ENCODE results near the gene ANKS3.

Gene ANKS3

GRCh38 chr16:4678596-4678995 lies 55.5 kb downstream of the ANKS3 start:
- TF ChIP-seq POLR2A (IDR thresholded peaks at IDR 0.05; ENCODE audit: extremely low read depth, insufficient read length) = no peak
- TF ChIP-seq MYC (IDR thresholded peaks at IDR 0.05; ENCODE audit: low read depth, low read length) = no peak
- TF ChIP-seq, protein P1, sequence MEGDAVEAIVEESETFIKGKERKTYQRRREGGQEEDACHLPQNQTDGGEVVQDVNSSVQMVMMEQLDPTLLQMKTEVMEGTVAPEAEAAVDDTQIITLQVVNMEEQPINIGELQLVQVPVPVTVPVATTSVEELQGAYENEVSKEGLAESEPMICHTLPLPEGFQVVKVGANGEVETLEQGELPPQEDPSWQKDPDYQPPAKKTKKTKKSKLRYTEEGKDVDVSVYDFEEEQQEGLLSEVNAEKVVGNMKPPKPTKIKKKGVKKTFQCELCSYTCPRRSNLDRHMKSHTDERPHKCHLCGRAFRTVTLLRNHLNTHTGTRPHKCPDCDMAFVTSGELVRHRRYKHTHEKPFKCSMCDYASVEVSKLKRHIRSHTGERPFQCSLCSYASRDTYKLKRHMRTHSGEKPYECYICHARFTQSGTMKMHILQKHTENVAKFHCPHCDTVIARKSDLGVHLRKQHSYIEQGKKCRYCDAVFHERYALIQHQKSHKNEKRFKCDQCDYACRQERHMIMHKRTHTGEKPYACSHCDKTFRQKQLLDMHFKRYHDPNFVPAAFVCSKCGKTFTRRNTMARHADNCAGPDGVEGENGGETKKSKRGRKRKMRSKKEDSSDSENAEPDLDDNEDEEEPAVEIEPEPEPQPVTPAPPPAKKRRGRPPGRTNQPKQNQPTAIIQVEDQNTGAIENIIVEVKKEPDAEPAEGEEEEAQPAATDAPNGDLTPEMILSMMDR (IDR thresholded peaks at IDR 0.05; ENCODE audit: low read depth, low read length) = no peak
- TF ChIP-seq MAX (IDR thresholded peaks at IDR 0.05; ENCODE audit: low read depth, low read length) = no peak
- H3K4me3 ChIP-seq (ENCODE audit: low read depth, low read length) = no peak overlapping the region
- no peak for DNase-seq (ENCODE audit: low read depth)

DNA sequence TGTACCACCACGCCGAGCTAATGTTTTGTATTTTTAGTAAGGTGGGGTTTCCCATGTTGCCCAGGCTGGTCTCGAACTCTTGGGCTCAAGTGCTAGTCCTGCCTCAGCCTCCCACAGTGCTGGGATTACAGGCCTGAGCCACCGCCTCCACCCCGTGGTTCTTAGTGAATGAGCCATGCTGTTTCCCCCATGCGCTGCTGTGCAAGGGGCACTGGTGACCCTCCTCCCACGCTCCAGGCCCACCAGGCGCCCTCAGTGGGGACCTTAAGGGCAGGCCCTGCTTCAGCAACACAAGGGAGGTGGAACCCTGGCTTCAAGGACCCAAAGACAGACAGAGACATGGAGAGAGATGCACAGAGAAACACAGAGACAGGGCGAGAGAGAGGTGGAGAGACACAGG lies 56.1 kb downstream of the ANKS3 start:
- TF ChIP-seq MAX (IDR thresholded peaks at IDR 0.05; ENCODE audit: low read depth, low read length) = no peak
- TF ChIP-seq, protein P1 (IDR thresholded peaks at IDR 0.05; ENCODE audit: low read depth, low read length) = no peak
- no peak for TF ChIP-seq MYC (IDR thresholded peaks at IDR 0.05; ENCODE audit: low read depth, low read length)
- TF ChIP-seq POLR2A (IDR thresholded peaks at IDR 0.05; ENCODE audit: extremely low read depth, insufficient read length) = no peak
- DNase-seq (ENCODE audit: low read depth) = no peak

GRCh38 chr16:4677390-4677789 lies 56.7 kb downstream of the ANKS3 start:
- DNase-seq (ENCODE audit: low read depth) = no peak
- no peak for TF ChIP-seq POLR2A (IDR thresholded peaks at IDR 0.05; ENCODE audit: extremely low read depth, insufficient read length)
- TF ChIP-seq, protein P1 (IDR thresholded peaks at IDR 0.05; ENCODE audit: low read depth, low read length) = no peak
- no peak for TF ChIP-seq MYC (IDR thresholded peaks at IDR 0.05; ENCODE audit: low read depth, low read length)
- TF ChIP-seq MAX (IDR thresholded peaks at IDR 0.05; ENCODE audit: low read depth, low read length) = no peak
- no peak overlapping the region for H3K4me3 ChIP-seq (ENCODE audit: low read depth, low read length)

More for the DNA sequence above, 56.1 kb downstream of the ANKS3 start:
- H3K4me3 ChIP-seq (ENCODE audit: low read depth, low read length) = no peak overlapping the region

DNA sequence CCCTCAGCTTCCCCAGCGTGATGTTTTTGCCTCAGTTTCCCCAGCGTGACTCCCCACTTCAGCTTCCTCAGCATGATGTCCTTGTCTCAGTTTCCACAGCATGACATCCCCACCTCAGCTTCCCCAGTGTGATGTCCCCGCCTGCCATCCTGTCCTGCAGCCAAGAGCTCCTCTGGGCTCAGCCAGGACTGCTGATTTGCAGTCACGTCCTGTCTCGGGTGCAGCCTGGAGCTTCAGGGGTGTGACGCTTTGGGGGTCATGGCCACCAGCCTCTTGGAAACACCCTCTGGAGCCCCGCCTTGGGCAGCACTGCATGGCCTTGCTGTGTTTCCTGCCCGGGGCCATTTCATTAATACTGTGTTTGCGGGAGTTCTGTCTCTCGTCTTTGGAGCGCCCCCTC lies 57.2 kb downstream of the ANKS3 start:
- H3K4me3 ChIP-seq (ENCODE audit: low read depth, low read length) = peak overlapping the region; percentile 40
- no peak for DNase-seq (ENCODE audit: low read depth)
- no peak for TF ChIP-seq MAX (IDR thresholded peaks at IDR 0.05; ENCODE audit: low read depth, low read length)
- no peak for TF ChIP-seq POLR2A (IDR thresholded peaks at IDR 0.05; ENCODE audit: extremely low read depth, insufficient read length)
- TF ChIP-seq, protein P1 (IDR thresholded peaks at IDR 0.05; ENCODE audit: low read depth, low read length) = no peak
- TF ChIP-seq MYC (IDR thresholded peaks at IDR 0.05; ENCODE audit: low read depth, low read length) = no peak

DNA sequence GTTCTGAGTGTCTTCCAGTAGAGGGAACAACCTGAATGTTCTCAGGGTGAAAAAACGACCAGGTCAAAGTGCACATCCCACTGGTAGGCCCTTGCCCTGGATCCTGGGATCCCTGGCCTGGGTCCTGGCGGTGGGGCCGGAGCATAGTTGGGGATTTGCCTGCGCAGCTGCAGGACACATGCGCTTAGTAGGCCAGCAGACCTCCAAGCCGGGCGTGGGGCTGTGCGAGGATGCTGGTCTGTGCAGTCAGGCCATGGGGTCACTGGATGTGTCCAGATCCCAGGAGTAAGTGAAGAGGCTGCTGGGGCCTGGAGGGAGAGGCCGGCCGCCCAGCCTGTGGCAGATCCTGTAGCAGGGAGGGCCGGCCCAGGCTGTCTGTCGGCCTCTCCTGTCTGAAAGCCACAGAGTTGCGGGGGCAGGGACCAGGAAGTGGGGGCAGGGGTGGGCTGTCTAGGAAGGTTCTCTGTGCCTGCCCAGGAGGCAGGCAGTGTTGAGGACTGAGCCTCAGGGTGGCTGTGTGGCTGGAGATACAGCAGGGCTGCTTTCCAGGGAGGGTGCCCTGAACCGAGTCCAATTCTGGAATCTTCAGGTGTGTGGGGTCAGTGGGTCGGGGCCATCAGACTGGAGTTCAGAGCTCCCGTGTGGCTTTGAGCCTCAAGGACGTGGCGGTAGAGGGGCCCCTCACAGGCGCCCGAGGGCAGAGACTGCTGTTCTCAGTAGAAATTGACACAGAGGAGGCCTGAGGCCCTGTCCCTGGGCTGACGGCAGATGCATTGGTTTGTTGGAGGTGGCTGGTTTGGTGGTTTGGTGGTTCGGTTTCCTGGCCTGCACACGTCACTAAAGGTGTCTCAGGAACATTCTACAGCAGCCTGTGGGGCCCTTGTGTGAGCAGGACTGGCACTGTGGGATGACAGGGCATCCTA lies 57.9 kb downstream of the ANKS3 start:
- TF ChIP-seq, protein P1 (IDR thresholded peaks at IDR 0.05; ENCODE audit: low read depth, low read length) = no peak
- peak; percentile 42; the same call in 1 of the 2 replicates for TF ChIP-seq MAX (IDR thresholded peaks at IDR 0.05; ENCODE audit: low read depth, low read length)
- 0 out of 2 replicates have a peak, but pooled peaks have one; percentile 12 for TF ChIP-seq MYC (IDR thresholded peaks at IDR 0.05; ENCODE audit: low read depth, low read length)
- H3K4me3 ChIP-seq (ENCODE audit: low read depth, low read length) = peak overlapping the region; percentile 40
- DNase-seq (ENCODE audit: low read depth) = peak; percentile 90

All from NB4 (cell line).